MCF 10A (cell line): ENCODE measurements around the gene EGF. TPM values are rescaled to one million over a fixed set of nuclear protein-coding genes. Genes with fewer than 3 reads are reported as not detected.
A peak's percentile ranks its signal among the peaks of the same experiment; 100 is the strongest.

Experiments used
- BruUV-seq: library from RNA; stranded (reverse); fragments of 400-500 nt; replicated peaks from 2 replicates; lab custom pipeline; 2021; lab: Mats Ljungman, UMichigan
- CTCF ChIA-PET: fragments of 300-600 bp; sonication (Branson Sonifier 250); formaldehyde crosslinking; extraction: SDS; loops from one replicate; lab custom pipeline; 2021; ENCODE audit warnings: antibody characterized with exemption, inconsistent platforms; lab: Yijun Ruan, JAX
- POLR2A ChIA-PET: fragments of 300-600, 350-650 bp; sonication (Branson Sonifier 250); formaldehyde crosslinking; extraction: SDS; loops from one replicate; lab custom pipeline; 2020; ENCODE audit warnings: antibody characterized with exemption, inconsistent platforms; lab: Yijun Ruan, JAX
- DNase-seq: peaks from one replicate; pipeline ENCODE4 v3.0.0-alpha.2; 2018; ENCODE audit not compliant: unreplicated experiment
- H3K27ac Mint-ChIP-seq: one replicate; pipeline ENCODE4 v1.8.0; 2022; ENCODE audit warnings: mild to moderate bottlenecking, low read depth, mixed read lengths; ENCODE audit not compliant: unreplicated experiment
- H3K27me3 Mint-ChIP-seq: one replicate; pipeline ENCODE4 v1.8.0; 2022; ENCODE audit warnings: mixed read lengths; ENCODE audit not compliant: insufficient read depth, unreplicated experiment
- H3K36me3 Mint-ChIP-seq: one replicate; pipeline ENCODE4 v1.8.0; 2022; ENCODE audit warnings: mild to moderate bottlenecking, moderate library complexity, mixed read lengths; ENCODE audit not compliant: insufficient read depth, unreplicated experiment
- H3K4me1 Mint-ChIP-seq: one replicate; pipeline ENCODE4 v1.8.0; 2022; ENCODE audit warnings: mixed read lengths; ENCODE audit not compliant: insufficient read depth, unreplicated experiment
- H3K4me3 Mint-ChIP-seq: one replicate; pipeline ENCODE4 v1.8.0; 2022; ENCODE audit warnings: mild to moderate bottlenecking, moderate library complexity, mixed read lengths; ENCODE audit not compliant: unreplicated experiment
- H3K9me3 Mint-ChIP-seq: one replicate; pipeline ENCODE4 v1.8.0; 2022; ENCODE audit warnings: mixed read lengths; ENCODE audit not compliant: unreplicated experiment
- intact Hi-C: fragments of 100-400 bp; cut with micrococcal nuclease; formaldehyde crosslinking; loops from 2 replicates; pipeline ENCODE4 v1.14.1; 2022
- total RNA-seq: library from RNA; stranded (reverse); gene quantifications from 2 replicates; pipeline ENCODE4 v1.2.3, GENCODE V29; 2022
- TF ChIP-seq, protein P1 (sequence below): fragments of 200-600 bp; IDR thresholded peaks from one replicate; pipeline ENCODE4 v1.8.0; 2022; ENCODE audit warnings: antibody characterized with exemption, mild to moderate bottlenecking; ENCODE audit not compliant: unreplicated experiment

The EGF gene
- total RNA-seq, 1 experiment from 2014 or later = 0.12 TPM

DNA sequence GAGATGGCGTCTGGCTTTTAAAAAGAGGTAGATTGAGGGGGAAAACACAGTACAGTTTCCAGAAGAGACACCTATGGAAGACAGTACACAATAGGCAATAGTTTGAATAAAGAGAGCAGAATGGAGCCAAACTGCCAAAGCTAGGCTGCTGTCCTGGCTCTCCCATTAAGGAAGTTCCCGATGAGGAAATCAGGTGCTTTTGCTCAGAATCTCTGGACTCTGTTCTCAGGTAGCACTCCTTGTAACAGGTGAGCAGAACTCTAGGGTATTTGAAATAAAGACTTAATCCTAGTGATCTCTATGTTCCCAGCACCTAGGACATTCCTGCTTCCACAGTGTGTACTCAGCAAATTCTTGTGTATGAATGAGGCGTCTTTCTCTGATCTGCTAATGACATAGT is 1.6 kb downstream of the EGF start:
- CTCF ChIA-PET = no interaction called here
- Mint-ChIP-seq H3K9me3 (no peaks in the 10 kb centered on the region), H3K27ac (no peak overlapping the region)

DNA sequence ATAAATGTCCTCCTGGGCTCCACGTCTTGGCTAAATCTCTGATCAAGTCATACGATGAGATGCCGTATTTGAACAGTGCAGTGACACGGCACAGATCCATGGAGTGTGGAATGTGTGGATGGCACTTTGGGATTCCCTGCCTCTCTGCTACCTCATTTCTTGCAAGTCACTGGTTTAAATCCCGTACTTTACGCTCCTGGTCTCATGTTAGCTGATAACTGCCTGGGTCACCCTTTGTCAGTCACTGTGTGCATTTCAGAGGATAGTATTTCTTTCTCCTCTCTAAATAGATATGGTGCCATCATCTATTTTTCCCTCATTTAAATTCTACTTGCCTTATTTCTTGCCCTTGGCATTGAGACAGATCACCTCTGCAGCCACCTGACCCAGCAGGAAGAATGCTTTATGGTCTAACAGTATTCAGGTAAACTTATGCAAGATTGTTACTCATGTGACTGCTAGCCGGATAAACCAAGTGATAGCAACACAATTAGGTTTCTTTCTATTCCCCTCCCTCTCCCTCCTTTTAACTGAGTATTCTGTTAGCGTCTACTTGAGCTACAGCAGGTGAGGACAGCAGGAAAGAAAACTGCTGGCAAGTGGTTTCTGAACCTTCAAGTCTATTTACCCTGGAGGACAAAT is 2.8 kb downstream of the EGF start:
- H3K27me3 Mint-ChIP-seq = no peaks in the 10 kb centered on the region
- BruUV-seq = no TSS peak
- H3K4me1 Mint-ChIP-seq = peaks cover 6% of the 10 kb centered on the region
- CTCF ChIA-PET = interaction anchor here (0.7 kb wide), 1 partner anchor 27 kb away, joined by 3 read pairs; no protein-coding TSS in a partner anchor
- H3K27ac Mint-ChIP-seq = no peak overlapping the region
- TF ChIP-seq, protein P1, sequence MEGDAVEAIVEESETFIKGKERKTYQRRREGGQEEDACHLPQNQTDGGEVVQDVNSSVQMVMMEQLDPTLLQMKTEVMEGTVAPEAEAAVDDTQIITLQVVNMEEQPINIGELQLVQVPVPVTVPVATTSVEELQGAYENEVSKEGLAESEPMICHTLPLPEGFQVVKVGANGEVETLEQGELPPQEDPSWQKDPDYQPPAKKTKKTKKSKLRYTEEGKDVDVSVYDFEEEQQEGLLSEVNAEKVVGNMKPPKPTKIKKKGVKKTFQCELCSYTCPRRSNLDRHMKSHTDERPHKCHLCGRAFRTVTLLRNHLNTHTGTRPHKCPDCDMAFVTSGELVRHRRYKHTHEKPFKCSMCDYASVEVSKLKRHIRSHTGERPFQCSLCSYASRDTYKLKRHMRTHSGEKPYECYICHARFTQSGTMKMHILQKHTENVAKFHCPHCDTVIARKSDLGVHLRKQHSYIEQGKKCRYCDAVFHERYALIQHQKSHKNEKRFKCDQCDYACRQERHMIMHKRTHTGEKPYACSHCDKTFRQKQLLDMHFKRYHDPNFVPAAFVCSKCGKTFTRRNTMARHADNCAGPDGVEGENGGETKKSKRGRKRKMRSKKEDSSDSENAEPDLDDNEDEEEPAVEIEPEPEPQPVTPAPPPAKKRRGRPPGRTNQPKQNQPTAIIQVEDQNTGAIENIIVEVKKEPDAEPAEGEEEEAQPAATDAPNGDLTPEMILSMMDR = no peak
- no peak for DNase-seq
- intact Hi-C loops = no loop called here
- no peak overlapping the region for H3K4me3 Mint-ChIP-seq
- POLR2A ChIA-PET = no interaction called here
- H3K9me3 Mint-ChIP-seq = no peaks in the 10 kb centered on the region
- H3K36me3 Mint-ChIP-seq = no peaks in the 10 kb centered on the region

More for the DNA sequence above, 1.6 kb downstream of the EGF start:
- no peak for DNase-seq
- no peak overlapping the region for H3K4me3 Mint-ChIP-seq
- intact Hi-C loops = no loop called here
- TF ChIP-seq, protein P1 = no peak
- no peaks in the 10 kb centered on the region for H3K27me3 Mint-ChIP-seq
- POLR2A ChIA-PET = no interaction called here
- no TSS peak for BruUV-seq
- peaks cover 6% of the 10 kb centered on the region for H3K4me1 Mint-ChIP-seq
- H3K36me3 Mint-ChIP-seq = no peaks in the 10 kb centered on the region

DNA sequence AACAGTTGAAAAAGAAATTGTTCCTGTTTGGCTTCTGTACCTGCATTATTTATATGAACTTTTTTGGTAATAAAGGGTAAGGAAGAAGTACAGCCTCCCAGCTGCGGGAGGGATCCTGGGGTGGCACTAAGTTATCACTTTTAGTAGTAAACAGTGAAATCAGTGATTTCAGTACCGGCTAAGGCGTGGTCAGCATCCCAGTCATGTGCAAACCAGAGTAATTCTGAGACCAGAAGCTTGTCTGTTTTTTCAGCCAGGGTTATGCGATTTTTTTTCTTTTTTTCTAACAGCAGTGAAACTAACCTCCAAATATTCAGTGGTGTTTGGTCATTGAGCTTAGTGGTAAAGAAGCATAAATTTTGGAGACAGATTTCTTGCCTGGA is 3.3 kb downstream of the EGF start:
- H3K27ac Mint-ChIP-seq = no peak overlapping the region
- TF ChIP-seq, protein P1 = no peak
- intact Hi-C loops = no loop called here
- CTCF ChIA-PET = interaction anchor here (0.7 kb wide), 1 partner anchor 27 kb away, joined by 3 read pairs; no protein-coding TSS in a partner anchor
- H3K4me1 Mint-ChIP-seq = peaks cover 8% of the 10 kb centered on the region
- no TSS peak for BruUV-seq
- H3K9me3 Mint-ChIP-seq = no peaks in the 10 kb centered on the region
- POLR2A ChIA-PET = no interaction called here
- DNase-seq = no peak
- H3K36me3 Mint-ChIP-seq = no peaks in the 10 kb centered on the region
- H3K27me3 Mint-ChIP-seq = no peaks in the 10 kb centered on the region
- no peak overlapping the region for H3K4me3 Mint-ChIP-seq

DNA sequence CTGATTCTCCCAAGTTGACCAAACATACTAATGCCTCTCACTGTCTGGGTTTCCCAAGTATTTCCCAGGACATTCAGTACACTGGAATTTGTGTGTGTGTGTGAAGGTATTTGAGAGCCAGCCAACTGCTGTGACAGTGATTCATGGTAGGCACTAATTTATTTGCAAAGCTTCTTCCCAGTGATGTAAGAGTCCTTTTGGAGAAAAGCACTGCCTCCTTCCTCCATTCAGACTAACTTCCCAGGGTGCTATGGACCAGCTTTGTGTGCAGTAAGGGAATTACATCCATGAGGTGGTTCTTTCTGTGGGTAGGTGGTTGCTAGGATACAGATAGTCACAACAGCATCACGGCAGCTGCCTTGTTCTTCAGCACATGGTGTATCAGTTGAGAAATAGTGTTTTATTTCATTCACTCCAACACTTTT is 8.7 kb downstream of the EGF start:
- H3K4me1 Mint-ChIP-seq = peaks cover 7% of the 10 kb centered on the region
- no peak overlapping the region for H3K4me3 Mint-ChIP-seq
- H3K27ac Mint-ChIP-seq = no peak overlapping the region
- H3K9me3 Mint-ChIP-seq = no peaks in the 10 kb centered on the region
- TF ChIP-seq, protein P1 = no peak
- intact Hi-C loops = no loop called here
- H3K36me3 Mint-ChIP-seq = no peaks in the 10 kb centered on the region
- no TSS peak for BruUV-seq
- no peaks in the 10 kb centered on the region for H3K27me3 Mint-ChIP-seq
- DNase-seq = peak; percentile 81
- CTCF ChIA-PET = interaction anchor here (0.7 kb wide), 2 partner anchors 8 to 112 kb away, joined by 3 read pairs; no protein-coding TSS in a partner anchor
- POLR2A ChIA-PET = interaction anchor here (0.6 to 0.7 kb wide), 3 partner anchors 204 to 366 kb away, joined by 3 to 5 read pairs (median 3); no protein-coding TSS in a partner anchor
